Myocyte (in vitro differentiated cells): Measurements from ENCODE around the gene GPR87. TPM values are rescaled to one million over a fixed set of nuclear protein-coding genes. Genes with fewer than 3 reads are reported as not detected.

Source experiments
- DNase-seq: peaks from one replicate; pipeline ENCODE4 v3.0.0-alpha.2; 2012; ENCODE audit warnings: low read depth
- total RNA-seq: library from RNA; depleted of rRNA; stranded (reverse); fragments of >200 nt; gene quantifications from 2 replicates; pipeline ENCODE4 v1.2.3, GENCODE V29; 2014

Gene GPR87
- total RNA-seq, 1 donor from 2014 or later, result not detected

GRCh38 chr3:151283387-151283786, 33.2 kb downstream of the GPR87 start:
- no peak for DNase-seq

GRCh38 chr3:151282921-151283320, 33.7 kb downstream of the GPR87 start:
- peak; percentile 57 for DNase-seq

- DNase-seq, result no peak
Measured at GRCh38 chr3:151281671-151282324, 34.8 kb downstream of the GPR87 start.

GRCh38 chr3:151278230-151278629, 38.4 kb downstream of the GPR87 start, which contains the start of gene P2RY14:
Gene P2RY14 (minus strand): TSS chr3:151278542. CDS start chr3:151214316, 64,226 bp downstream.
- DNase-seq, result no peak

- DNase-seq, result no peak
Measured at GRCh38 chr3:151276687-151277042, 40.0 kb downstream of the GPR87 start.

- no peak for DNase-seq
Measured at GRCh38 chr3:151276038-151276686, 40.5 kb downstream of the GPR87 start.

- no peak for DNase-seq
Measured at GRCh38 chr3:151275091-151275490, 41.5 kb downstream of the GPR87 start.

GRCh38 chr3:151269631-151270030, 47.0 kb downstream of the GPR87 start:
- DNase-seq, result no peak

- DNase-seq, result no peak
Measured at GRCh38 chr3:151268267-151269235, 48.1 kb downstream of the GPR87 start.

- no peak for DNase-seq
Measured at GRCh38 chr3:151267066-151267465, 49.6 kb downstream of the GPR87 start.

GRCh38 chr3:151265866-151266265, 50.8 kb downstream of the GPR87 start:
- DNase-seq, result no peak

- no peak for DNase-seq
Measured at GRCh38 chr3:151265166-151265565, 51.5 kb downstream of the GPR87 start.

GRCh38 chr3:151264605-151265004, 52.0 kb downstream of the GPR87 start:
- DNase-seq, result no peak

GRCh38 chr3:151262871-151263525, 53.6 kb downstream of the GPR87 start:
- no peak for DNase-seq

- DNase-seq, result no peak
Measured at GRCh38 chr3:151259664-151260063, 57.0 kb downstream of the GPR87 start.

GRCh38 chr3:151256749-151257148, 59.9 kb downstream of the GPR87 start:
- DNase-seq, result no peak

- DNase-seq, result no peak
Measured at GRCh38 chr3:151248772-151249337, 67.8 kb downstream of the GPR87 start.
